Transverse colon (tissue), 4 donors: ENCODE measurements around the gene CTDSP2.

ENCODE experiments used
- EP300 ChIP-seq: sonication (generic); formaldehyde crosslinking; IDR thresholded peaks from one replicate; pipeline ENCODE4 v1.6.1; 2017; ENCODE audit warnings: antibody characterized with exemption, low read depth
- POLR2A ChIP-seq: fragments of 450-650 bp; IDR thresholded peaks from one replicate; pipeline ENCODE4 v1.6.1; 2016; ENCODE audit warnings: antibody characterized with exemption, mild to moderate bottlenecking, moderate library complexity
- POLR2AphosphoS5 ChIP-seq, 3 donors: sonication (generic); formaldehyde crosslinking; IDR thresholded peaks; one replicate each; pipeline ENCODE4 v1.6.1; 2016; ENCODE audit warnings: antibody characterized with exemption in 3 of 3
- TF ChIP-seq, protein P1 (sequence below), 5 experiments: fragments of 200-600 bp in 3 of 5; fragments of 450-650 bp in 2 of 5; sonication (generic) in 3 of 5; IDR thresholded peaks; 1 replicate in 2 of 5; 2 replicates in 3 of 5; pipeline ENCODE4 v1.5.1; 2016 to 2017; ENCODE audit warnings: antibody characterized with exemption in 5 of 5, inconsistent platforms in 3 of 5, mild to moderate bottlenecking in 2 of 5, moderate library complexity in 1 of 5

- TF ChIP-seq, protein P1, sequence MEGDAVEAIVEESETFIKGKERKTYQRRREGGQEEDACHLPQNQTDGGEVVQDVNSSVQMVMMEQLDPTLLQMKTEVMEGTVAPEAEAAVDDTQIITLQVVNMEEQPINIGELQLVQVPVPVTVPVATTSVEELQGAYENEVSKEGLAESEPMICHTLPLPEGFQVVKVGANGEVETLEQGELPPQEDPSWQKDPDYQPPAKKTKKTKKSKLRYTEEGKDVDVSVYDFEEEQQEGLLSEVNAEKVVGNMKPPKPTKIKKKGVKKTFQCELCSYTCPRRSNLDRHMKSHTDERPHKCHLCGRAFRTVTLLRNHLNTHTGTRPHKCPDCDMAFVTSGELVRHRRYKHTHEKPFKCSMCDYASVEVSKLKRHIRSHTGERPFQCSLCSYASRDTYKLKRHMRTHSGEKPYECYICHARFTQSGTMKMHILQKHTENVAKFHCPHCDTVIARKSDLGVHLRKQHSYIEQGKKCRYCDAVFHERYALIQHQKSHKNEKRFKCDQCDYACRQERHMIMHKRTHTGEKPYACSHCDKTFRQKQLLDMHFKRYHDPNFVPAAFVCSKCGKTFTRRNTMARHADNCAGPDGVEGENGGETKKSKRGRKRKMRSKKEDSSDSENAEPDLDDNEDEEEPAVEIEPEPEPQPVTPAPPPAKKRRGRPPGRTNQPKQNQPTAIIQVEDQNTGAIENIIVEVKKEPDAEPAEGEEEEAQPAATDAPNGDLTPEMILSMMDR (IDR thresholded peaks at IDR 0.05) = no peak
- TF ChIP-seq POLR2AphosphoS5 (IDR thresholded peaks at IDR 0.05) (no peak), POLR2A (no peak), EP300 (no peak)
Observed at GRCh38 chr12:57811028-57811755, 35.3 kb downstream of the CTDSP2 start.
